ENCODE measurements around the gene IQGAP3. TPM values are rescaled to one million over a fixed set of nuclear protein-coding genes. Genes with fewer than 3 reads are reported as not detected.

IQGAP3 gene
- polyA plus RNA-seq, 1 experiment, result 28.1 TPM

DNA sequence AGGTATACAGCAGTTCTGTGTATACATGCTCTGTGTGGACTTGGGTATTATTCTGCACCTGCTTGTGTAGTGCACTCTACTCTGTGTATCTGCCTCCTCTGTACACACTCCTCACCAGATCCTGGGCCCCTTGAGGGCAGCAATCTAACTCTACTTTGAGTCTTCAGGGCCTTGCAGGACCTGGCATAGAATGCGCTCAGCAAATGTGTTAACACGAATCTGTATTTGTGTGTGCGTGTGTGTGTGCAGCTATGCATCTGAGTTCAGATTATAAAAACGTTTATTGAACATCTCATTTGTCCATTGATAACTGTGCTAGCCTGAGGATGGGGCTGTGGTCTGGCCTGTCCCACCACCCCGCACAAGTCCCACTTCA lies 67.9 kb downstream of the IQGAP3 start:
- POLR2A ChIA-PET, result interaction anchor here (0.6 to 0.9 kb wide), 3 partner anchors 13 to 203 kb away, joined by 3 to 10 read pairs (median 4); no protein-coding TSS in a partner anchor
- Histone ChIP-seq H3K36me3 (ENCODE audit: control insufficient read depth, insufficient read depth, low read length) (no peaks in the 10 kb centered on the region), H3K27me3 (ENCODE audit: control insufficient read depth, insufficient read depth, low read length) (no peaks in the 10 kb centered on the region), H3K4me3 (ENCODE audit: low read depth, low read length) (no peak overlapping the region; the same call in 1 of the 2 replicates)
- TF ChIP-seq, protein P1, sequence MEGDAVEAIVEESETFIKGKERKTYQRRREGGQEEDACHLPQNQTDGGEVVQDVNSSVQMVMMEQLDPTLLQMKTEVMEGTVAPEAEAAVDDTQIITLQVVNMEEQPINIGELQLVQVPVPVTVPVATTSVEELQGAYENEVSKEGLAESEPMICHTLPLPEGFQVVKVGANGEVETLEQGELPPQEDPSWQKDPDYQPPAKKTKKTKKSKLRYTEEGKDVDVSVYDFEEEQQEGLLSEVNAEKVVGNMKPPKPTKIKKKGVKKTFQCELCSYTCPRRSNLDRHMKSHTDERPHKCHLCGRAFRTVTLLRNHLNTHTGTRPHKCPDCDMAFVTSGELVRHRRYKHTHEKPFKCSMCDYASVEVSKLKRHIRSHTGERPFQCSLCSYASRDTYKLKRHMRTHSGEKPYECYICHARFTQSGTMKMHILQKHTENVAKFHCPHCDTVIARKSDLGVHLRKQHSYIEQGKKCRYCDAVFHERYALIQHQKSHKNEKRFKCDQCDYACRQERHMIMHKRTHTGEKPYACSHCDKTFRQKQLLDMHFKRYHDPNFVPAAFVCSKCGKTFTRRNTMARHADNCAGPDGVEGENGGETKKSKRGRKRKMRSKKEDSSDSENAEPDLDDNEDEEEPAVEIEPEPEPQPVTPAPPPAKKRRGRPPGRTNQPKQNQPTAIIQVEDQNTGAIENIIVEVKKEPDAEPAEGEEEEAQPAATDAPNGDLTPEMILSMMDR (IDR thresholded peaks at IDR 0.05; ENCODE audit: insufficient read depth, low read depth, low read length), result no peak
- no peak for DNase-seq (ENCODE audit: low read depth)
- CTCF ChIA-PET, result interaction anchor here (0.6 to 2.7 kb wide), 6 partner anchors 24 to 120 kb away, joined by 3 to 11 read pairs (median 4); no protein-coding TSS in a partner anchor

DNA sequence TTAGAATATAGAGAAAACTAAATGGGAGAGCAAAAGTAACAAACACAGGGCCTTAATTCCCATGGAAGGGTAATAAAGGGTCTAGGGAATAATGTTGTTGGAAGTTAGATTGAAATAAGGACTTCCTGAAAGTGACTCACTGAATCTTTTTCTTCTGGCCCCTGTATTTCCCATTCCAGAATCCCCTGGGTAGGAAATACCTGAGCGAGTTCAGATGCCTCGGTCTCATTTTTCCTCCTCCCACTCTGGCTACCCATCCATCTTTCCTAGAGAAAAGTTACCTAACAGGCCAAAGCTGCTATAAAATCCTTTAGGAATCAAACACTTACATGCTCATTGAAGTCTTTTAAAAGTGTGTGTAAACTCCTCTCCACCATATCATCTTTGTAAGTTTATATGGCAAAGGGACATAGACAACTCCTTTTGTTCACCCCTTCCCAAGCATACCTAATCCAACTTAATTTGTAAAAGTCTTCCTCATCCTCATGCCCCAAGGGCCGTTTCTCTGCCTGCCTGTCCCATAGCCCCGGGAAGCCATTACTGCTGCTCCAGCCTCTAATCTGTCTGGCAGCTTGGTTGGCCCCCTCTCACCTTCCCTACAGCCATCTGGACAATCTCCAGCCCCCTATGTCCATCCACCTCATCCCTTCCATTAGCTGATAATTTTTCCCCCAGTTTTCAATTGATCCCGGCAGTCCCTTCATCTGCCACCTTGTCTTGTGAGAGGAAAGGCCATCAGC lies 68.5 kb downstream of the IQGAP3 start:
- TF ChIP-seq, protein P1 (IDR thresholded peaks at IDR 0.05; ENCODE audit: insufficient read depth, low read depth, low read length), result no peak
- Histone ChIP-seq H3K27me3 (ENCODE audit: control insufficient read depth, insufficient read depth, low read length) (no peaks in the 10 kb centered on the region), H3K4me3 (ENCODE audit: low read depth, low read length) (no peak overlapping the region), H3K36me3 (ENCODE audit: control insufficient read depth, insufficient read depth, low read length) (no peaks in the 10 kb centered on the region)
- CTCF ChIA-PET, result interaction anchor here (0.6 to 5.8 kb wide), 6 partner anchors 14 to 100 kb away, joined by 3 to 29 read pairs (median 7); no protein-coding TSS in a partner anchor
- no peak for DNase-seq (ENCODE audit: low read depth)
- POLR2A ChIA-PET, result interaction anchor here (0.6 kb wide), 1 partner anchor 162 kb away, joined by 3 read pairs; no protein-coding TSS in a partner anchor

DNA sequence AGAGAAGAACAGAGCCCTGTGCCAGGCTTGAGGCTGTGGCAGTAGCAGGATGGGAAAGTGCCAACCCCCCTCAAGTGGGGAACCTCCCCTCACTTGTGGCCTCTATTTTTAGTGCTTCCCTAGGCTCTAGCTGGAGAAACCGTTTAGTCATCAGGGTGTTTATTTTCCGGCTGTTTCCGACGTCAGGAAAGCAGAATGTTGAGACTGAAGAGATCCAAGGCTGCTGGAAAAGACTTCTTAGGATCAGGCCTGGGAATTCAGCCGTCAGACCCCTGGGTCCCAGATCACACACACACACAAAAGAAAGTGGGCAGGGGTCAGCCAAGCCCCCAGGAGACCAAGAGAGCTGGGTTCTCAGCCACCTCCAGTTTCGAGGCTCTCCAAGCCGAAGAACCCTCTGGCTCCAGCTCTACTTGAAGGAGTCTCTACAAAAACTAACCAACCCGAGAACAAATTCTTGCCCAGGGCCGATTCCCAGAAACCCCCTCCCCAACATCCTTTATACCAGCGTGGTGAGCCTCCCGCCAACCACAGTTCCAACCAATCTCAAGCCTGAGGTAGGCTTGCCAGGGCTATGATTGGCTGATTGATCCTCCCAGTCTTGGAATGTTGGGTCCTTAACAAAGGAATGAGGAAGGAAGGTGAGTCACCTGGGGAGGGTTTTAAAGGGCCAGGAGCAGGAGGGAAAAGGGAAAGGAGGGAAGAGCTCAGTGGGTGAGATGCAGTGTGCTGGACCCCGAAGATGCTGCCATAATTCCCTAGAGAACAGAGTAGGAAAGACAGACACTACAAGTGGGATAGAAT lies 69.3 kb downstream of the IQGAP3 start:
- peak; percentile 75 for DNase-seq (ENCODE audit: low read depth)
- POLR2A ChIA-PET, result interaction anchor here (0.5 to 0.6 kb wide), 4 partner anchors 12 to 290 kb away, joined by 3 to 6 read pairs (median 4); partner anchors contain the start of gene PMF1
- CTCF ChIA-PET, result interaction anchor here (1.0 to 5.8 kb wide), 8 partner anchors 13 to 117 kb away, joined by 3 to 29 read pairs (median 4); no protein-coding TSS in a partner anchor
- Histone ChIP-seq H3K36me3 (ENCODE audit: control insufficient read depth, insufficient read depth, low read length) (no peaks in the 10 kb centered on the region), H3K4me3 (ENCODE audit: low read depth, low read length) (peak overlapping the region; percentile 10; the same call in 1 of the 2 replicates), H3K27me3 (ENCODE audit: control insufficient read depth, insufficient read depth, low read length) (no peaks in the 10 kb centered on the region)
- TF ChIP-seq, protein P1 (IDR thresholded peaks at IDR 0.05; ENCODE audit: insufficient read depth, low read depth, low read length), result no peak

DNA sequence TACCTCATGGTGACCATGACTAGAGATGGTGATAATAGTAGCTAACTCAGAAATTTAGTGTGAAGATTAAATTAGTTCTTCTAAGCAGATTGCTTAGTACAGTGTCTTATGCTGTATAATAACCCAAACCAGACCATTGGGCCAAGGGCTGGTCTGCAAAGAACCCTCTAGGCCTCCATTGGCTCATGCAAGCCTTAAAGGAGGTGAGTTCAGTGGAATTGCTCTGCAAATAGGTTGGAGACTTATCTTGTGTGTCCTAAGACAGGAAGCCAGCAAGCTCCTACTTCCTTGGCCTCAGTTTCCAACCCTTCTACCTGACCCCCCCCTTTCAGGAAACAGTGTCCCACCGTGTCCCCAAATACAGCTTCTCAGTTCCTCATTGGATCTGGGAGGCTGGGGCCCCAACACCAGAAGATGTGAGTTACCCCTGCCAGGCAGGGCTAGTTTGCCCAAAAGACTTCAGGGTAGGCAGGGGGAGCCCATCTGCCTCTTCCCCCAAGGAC lies 69.9 kb downstream of the IQGAP3 start:
- Histone ChIP-seq H3K4me3 (ENCODE audit: low read depth, low read length) (no peak overlapping the region), H3K27me3 (ENCODE audit: control insufficient read depth, insufficient read depth, low read length) (no peaks in the 10 kb centered on the region), H3K36me3 (ENCODE audit: control insufficient read depth, insufficient read depth, low read length) (no peaks in the 10 kb centered on the region)
- TF ChIP-seq, protein P1 (IDR thresholded peaks at IDR 0.05; ENCODE audit: insufficient read depth, low read depth, low read length), result no peak
- no peak for DNase-seq (ENCODE audit: low read depth)
- POLR2A ChIA-PET, result interaction anchor here (0.6 kb wide), 2 partner anchors 13 to 289 kb away, joined by 3 to 6 read pairs; partner anchors contain the start of gene PMF1
- CTCF ChIA-PET, result interaction anchor here (1.1 to 5.8 kb wide), 7 partner anchors 12 to 117 kb away, joined by 3 to 29 read pairs (median 5); no protein-coding TSS in a partner anchor
